ENCODE results near the gene ERC2.

ERC2 gene

GRCh38 chr3:56398659-56399058 is 69.6 kb downstream of the ERC2 start:
- no peaks in the 10 kb centered on the region for H3K36me3 ChIP-seq (ENCODE audit: insufficient read depth, low read length)
- no peak overlapping the region for H3K9ac ChIP-seq (ENCODE audit: low read length)
- H3K27ac ChIP-seq (ENCODE audit: low read depth, low read length), result no peak overlapping the region
- H3K4me3 ChIP-seq (ENCODE audit: low read depth in 1 of 2, low read length in 2 of 2), result no peak overlapping the region
- no peaks in the 10 kb centered on the region for H3K4me1 ChIP-seq (ENCODE audit: insufficient read depth, low read length)
- no peaks in the 10 kb centered on the region for H3K9me3 ChIP-seq (ENCODE audit: low read length)
- H3K27me3 ChIP-seq (ENCODE audit: control insufficient read depth in 1 of 2, insufficient read depth in 2 of 2, low read length in 2 of 2), result no peaks in the 10 kb centered on the region

GRCh38 chr3:56397798-56398197 is 70.5 kb downstream of the ERC2 start:
- no peaks in the 10 kb centered on the region for H3K4me1 ChIP-seq (ENCODE audit: insufficient read depth, low read length)
- H3K9ac ChIP-seq (ENCODE audit: low read length), result no peak overlapping the region
- no peak overlapping the region for H3K4me3 ChIP-seq (ENCODE audit: low read depth in 1 of 2, low read length in 2 of 2)
- no peaks in the 10 kb centered on the region for H3K9me3 ChIP-seq (ENCODE audit: low read length)
- no peak overlapping the region for H3K27ac ChIP-seq (ENCODE audit: low read depth, low read length)
- H3K36me3 ChIP-seq (ENCODE audit: insufficient read depth, low read length), result no peaks in the 10 kb centered on the region
- no peaks in the 10 kb centered on the region for H3K27me3 ChIP-seq (ENCODE audit: control insufficient read depth in 1 of 2, insufficient read depth in 2 of 2, low read length in 2 of 2)

GRCh38 chr3:56389183-56389830 is 79.0 kb downstream of the ERC2 start:
- no peaks in the 10 kb centered on the region for H3K27me3 ChIP-seq (ENCODE audit: control insufficient read depth in 1 of 2, insufficient read depth in 2 of 2, low read length in 2 of 2)
- H3K36me3 ChIP-seq (ENCODE audit: insufficient read depth, low read length), result no peaks in the 10 kb centered on the region
- no peak overlapping the region for H3K27ac ChIP-seq (ENCODE audit: low read depth, low read length)
- no peak overlapping the region for H3K9ac ChIP-seq (ENCODE audit: low read length)
- no peak overlapping the region for H3K4me3 ChIP-seq (ENCODE audit: low read depth in 1 of 2, low read length in 2 of 2)
- no peaks in the 10 kb centered on the region for H3K9me3 ChIP-seq (ENCODE audit: low read length)
- H3K4me1 ChIP-seq (ENCODE audit: insufficient read depth, low read length), result no peaks in the 10 kb centered on the region

- no peaks in the 10 kb centered on the region for H3K9me3 ChIP-seq (ENCODE audit: low read length)
- H3K9ac ChIP-seq (ENCODE audit: low read length), result no peak overlapping the region
- H3K27me3 ChIP-seq (ENCODE audit: control insufficient read depth in 1 of 2, insufficient read depth in 2 of 2, low read length in 2 of 2), result no peaks in the 10 kb centered on the region
- no peaks in the 10 kb centered on the region for H3K4me1 ChIP-seq (ENCODE audit: insufficient read depth, low read length)
- H3K27ac ChIP-seq (ENCODE audit: low read depth, low read length), result no peak overlapping the region
- H3K4me3 ChIP-seq (ENCODE audit: low read depth in 1 of 2, low read length in 2 of 2), result no peak overlapping the region
- H3K36me3 ChIP-seq (ENCODE audit: insufficient read depth, low read length), result no peaks in the 10 kb centered on the region
These were observed 85.2 kb downstream of the ERC2 start for GRCh38 chr3:56383092-56383491.

GRCh38 chr3:56379723-56380287 is 88.5 kb downstream of the ERC2 start:
- H3K9ac ChIP-seq (ENCODE audit: low read length), result no peak overlapping the region
- no peak overlapping the region for H3K27ac ChIP-seq (ENCODE audit: low read depth, low read length)
- no peak overlapping the region for H3K4me3 ChIP-seq (ENCODE audit: low read depth in 1 of 2, low read length in 2 of 2)
- H3K36me3 ChIP-seq (ENCODE audit: insufficient read depth, low read length), result no peaks in the 10 kb centered on the region
- no peaks in the 10 kb centered on the region for H3K9me3 ChIP-seq (ENCODE audit: low read length)
- no peaks in the 10 kb centered on the region for H3K27me3 ChIP-seq (ENCODE audit: control insufficient read depth in 1 of 2, insufficient read depth in 2 of 2, low read length in 2 of 2)
- no peaks in the 10 kb centered on the region for H3K4me1 ChIP-seq (ENCODE audit: insufficient read depth, low read length)

GRCh38 chr3:56375654-56376053 is 92.6 kb downstream of the ERC2 start:
- no peak overlapping the region for H3K4me3 ChIP-seq (ENCODE audit: low read depth in 1 of 2, low read length in 2 of 2)
- H3K9me3 ChIP-seq (ENCODE audit: low read length), result no peaks in the 10 kb centered on the region
- no peaks in the 10 kb centered on the region for H3K27me3 ChIP-seq (ENCODE audit: control insufficient read depth in 1 of 2, insufficient read depth in 2 of 2, low read length in 2 of 2)
- no peaks in the 10 kb centered on the region for H3K36me3 ChIP-seq (ENCODE audit: insufficient read depth, low read length)
- no peak overlapping the region for H3K9ac ChIP-seq (ENCODE audit: low read length)
- no peak overlapping the region for H3K27ac ChIP-seq (ENCODE audit: low read depth, low read length)
- H3K4me1 ChIP-seq (ENCODE audit: insufficient read depth, low read length), result no peaks in the 10 kb centered on the region

- H3K4me1 ChIP-seq (ENCODE audit: insufficient read depth, low read length), result no peaks in the 10 kb centered on the region
- no peaks in the 10 kb centered on the region for H3K36me3 ChIP-seq (ENCODE audit: insufficient read depth, low read length)
- no peak overlapping the region for H3K9ac ChIP-seq (ENCODE audit: low read length)
- H3K27ac ChIP-seq (ENCODE audit: low read depth, low read length), result no peak overlapping the region
- H3K27me3 ChIP-seq (ENCODE audit: control insufficient read depth in 1 of 2, insufficient read depth in 2 of 2, low read length in 2 of 2), result no peaks in the 10 kb centered on the region
- no peak overlapping the region for H3K4me3 ChIP-seq (ENCODE audit: low read depth in 1 of 2, low read length in 2 of 2)
- no peaks in the 10 kb centered on the region for H3K9me3 ChIP-seq (ENCODE audit: low read length)
These were observed 94.9 kb downstream of the ERC2 start for GRCh38 chr3:56373386-56373785.

- Histone ChIP-seq H3K36me3 (ENCODE audit: insufficient read depth, low read length) (no peaks in the 10 kb centered on the region), H3K9ac (ENCODE audit: low read length) (no peak overlapping the region), H3K9me3 (ENCODE audit: low read length) (no peaks in the 10 kb centered on the region), H3K27ac (ENCODE audit: low read depth, low read length) (no peak overlapping the region), H3K4me3 (ENCODE audit: low read depth in 1 of 2, low read length in 2 of 2) (no peak overlapping the region), H3K27me3 (ENCODE audit: control insufficient read depth in 1 of 2, insufficient read depth in 2 of 2, low read length in 2 of 2) (no peaks in the 10 kb centered on the region), H3K4me1 (ENCODE audit: insufficient read depth, low read length) (no peaks in the 10 kb centered on the region)
These were observed 97.1 kb downstream of the ERC2 start for GRCh38 chr3:56370991-56371775.

GRCh38 chr3:56369914-56370313 is 98.4 kb downstream of the ERC2 start:
- Histone ChIP-seq H3K4me3 (ENCODE audit: low read depth in 1 of 2, low read length in 2 of 2) (no peak overlapping the region), H3K4me1 (ENCODE audit: insufficient read depth, low read length) (no peaks in the 10 kb centered on the region), H3K27ac (ENCODE audit: low read depth, low read length) (no peak overlapping the region), H3K36me3 (ENCODE audit: insufficient read depth, low read length) (no peaks in the 10 kb centered on the region), H3K9me3 (ENCODE audit: low read length) (no peaks in the 10 kb centered on the region), H3K9ac (ENCODE audit: low read length) (no peak overlapping the region), H3K27me3 (ENCODE audit: control insufficient read depth in 1 of 2, insufficient read depth in 2 of 2, low read length in 2 of 2) (no peaks in the 10 kb centered on the region)

GRCh38 chr3:56368846-56369245 is 99.4 kb downstream of the ERC2 start:
- H3K27me3 ChIP-seq (ENCODE audit: control insufficient read depth in 1 of 2, insufficient read depth in 2 of 2, low read length in 2 of 2), result no peaks in the 10 kb centered on the region
- no peaks in the 10 kb centered on the region for H3K4me1 ChIP-seq (ENCODE audit: insufficient read depth, low read length)
- no peaks in the 10 kb centered on the region for H3K36me3 ChIP-seq (ENCODE audit: insufficient read depth, low read length)
- H3K4me3 ChIP-seq (ENCODE audit: low read depth in 1 of 2, low read length in 2 of 2), result no peak overlapping the region
- H3K9ac ChIP-seq (ENCODE audit: low read length), result no peak overlapping the region
- H3K27ac ChIP-seq (ENCODE audit: low read depth, low read length), result no peak overlapping the region
- no peaks in the 10 kb centered on the region for H3K9me3 ChIP-seq (ENCODE audit: low read length)

GRCh38 chr3:56366641-56367162 is 101.6 kb downstream of the ERC2 start:
- Histone ChIP-seq H3K27ac (ENCODE audit: low read depth, low read length) (no peak overlapping the region), H3K4me1 (ENCODE audit: insufficient read depth, low read length) (no peaks in the 10 kb centered on the region), H3K9ac (ENCODE audit: low read length) (no peak overlapping the region)

More at GRCh38 chr3:56366641-56367162, 101.6 kb downstream of the ERC2 start:
- no peaks in the 10 kb centered on the region for H3K36me3 ChIP-seq (ENCODE audit: insufficient read depth, low read length)
- H3K9me3 ChIP-seq (ENCODE audit: low read length), result no peaks in the 10 kb centered on the region
- H3K27me3 ChIP-seq (ENCODE audit: control insufficient read depth in 1 of 2, insufficient read depth in 2 of 2, low read length in 2 of 2), result no peaks in the 10 kb centered on the region
- no peak overlapping the region for H3K4me3 ChIP-seq (ENCODE audit: low read depth in 1 of 2, low read length in 2 of 2)

Measured in muscle layer of colon (tissue), 2 donors.